ENCODE data around the gene NXPH4.

DNA sequence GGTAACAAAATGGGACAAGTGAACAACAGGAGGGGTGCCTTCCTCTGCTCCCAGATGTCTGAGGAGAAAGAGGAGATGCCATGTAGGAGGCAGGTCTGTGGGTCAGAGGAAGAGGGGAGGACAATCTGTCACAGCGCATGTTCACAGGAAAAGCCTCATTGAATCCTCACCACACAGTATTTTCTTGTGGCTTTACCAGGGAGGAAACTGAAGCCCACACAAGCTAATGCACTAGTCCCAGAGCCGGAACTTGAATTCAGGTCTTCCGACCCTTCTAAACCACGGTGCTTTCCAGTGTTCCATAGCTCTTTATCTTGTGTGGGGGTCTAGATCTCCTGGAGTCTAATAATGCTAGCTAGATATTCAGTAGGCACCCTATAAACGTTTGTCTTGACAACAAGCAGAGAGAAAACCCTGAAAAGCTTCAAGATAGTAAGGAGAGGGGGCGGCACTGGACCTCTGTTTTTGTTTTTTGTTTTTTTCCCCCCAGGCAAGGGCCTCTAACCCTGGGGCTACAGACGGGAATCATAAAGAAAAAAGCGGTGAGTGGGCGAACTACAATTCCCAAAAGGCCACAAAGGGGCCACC lies 12.5 kb downstream of the NXPH4 start:
- TF ChIP-seq CTCF (IDR thresholded peaks at IDR 0.05) (no peak), ZFX (IDR thresholded peaks at IDR 0.05; ENCODE audit: borderline replicate concordance) (no peak)
